ENCODE results near the gene PCMT1. TPM values are rescaled to one million over a fixed set of nuclear protein-coding genes. Genes with fewer than 3 reads are reported as not detected.
"Not testable (repeated sequence)": the region's sequence is repeated elsewhere in the genome, so short reads cannot be mapped to it uniquely, and the experiment has no call there.

The PCMT1 gene
- total RNA-seq, 2 donors from 2014 or later: 77.6 to 114 TPM

GRCh38 chr6:149834513-149835481 lies 85.3 kb downstream of the PCMT1 start:
- Histone ChIP-seq H3K4me1 (replicated peaks) (no peaks in the 10 kb centered on the region), H3K27ac (no peak overlapping the region), H3K9me3 (no peaks in the 10 kb centered on the region), H3K27me3 (replicated peaks; ENCODE audit: insufficient read depth) (no peaks in the 10 kb centered on the region), H3K36me3 (no peaks in the 10 kb centered on the region), H3K4me3 (no peak overlapping the region)
- DNase-seq (ENCODE audit: low spot score): peak; percentile 49
- WGBS: 52% methylated on average over 5 of the region's 5 CpGs
- intact Hi-C loops (cut with DNase I): loop anchor here (1.0 kb wide), 1 partner anchor 92 kb away; no protein-coding TSS in a partner anchor
- TF ChIP-seq CTCF (IDR thresholded peaks at IDR 0.05) (peak; percentile 85 to 91 (median 88)), POLR2AphosphoS5 (IDR thresholded peaks at IDR 0.05) (peak; percentile 50), POLR2A (IDR thresholded peaks at IDR 0.05) (no peak)

- intact Hi-C loops (cut with DNase I): no loop called here
Observed at GRCh38 chr6:149840345-149841075, 91.0 kb downstream of the PCMT1 start.

GRCh38 chr6:149842331-149842730 lies 92.8 kb downstream of the PCMT1 start:
- Histone ChIP-seq H3K9me3 (no peaks in the 10 kb centered on the region), H3K36me3 (no peaks in the 10 kb centered on the region), H3K4me3 (no peak overlapping the region), H3K27ac (no peak overlapping the region), H3K4me1 (replicated peaks) (peaks cover 5% of the 10 kb centered on the region), H3K27me3 (replicated peaks; ENCODE audit: insufficient read depth) (no peaks in the 10 kb centered on the region)
- TF ChIP-seq POLR2A (IDR thresholded peaks at IDR 0.05) (no peak), POLR2AphosphoS5 (IDR thresholded peaks at IDR 0.05) (no peak), CTCF (IDR thresholded peaks at IDR 0.05) (no peak)
- 75% methylated on average over 7 of the region's 7 CpGs for WGBS
- no peak for DNase-seq (ENCODE audit: low spot score)
- intact Hi-C loops (cut with DNase I): no loop called here

More at GRCh38 chr6:149840345-149841075, 91.0 kb downstream of the PCMT1 start:
- DNase-seq (ENCODE audit: low spot score): peak; percentile 65
- WGBS: 45% methylated on average over 8 of the region's 8 CpGs
- Histone ChIP-seq H3K9me3 (no peaks in the 10 kb centered on the region), H3K4me1 (replicated peaks) (no peaks in the 10 kb centered on the region), H3K4me3 (no peak overlapping the region), H3K36me3 (no peaks in the 10 kb centered on the region), H3K27ac (no peak overlapping the region), H3K27me3 (replicated peaks; ENCODE audit: insufficient read depth) (no peaks in the 10 kb centered on the region)
- TF ChIP-seq CTCF (IDR thresholded peaks at IDR 0.05) (peak in 3 of 4 experiments; percentile 59 to 76 (median 64)), POLR2AphosphoS5 (IDR thresholded peaks at IDR 0.05) (peak; percentile 30), POLR2A (IDR thresholded peaks at IDR 0.05) (no peak)

- Histone ChIP-seq H3K36me3 (no peaks in the 10 kb centered on the region), H3K9me3 (no peaks in the 10 kb centered on the region), H3K27ac (no peak overlapping the region), H3K4me1 (replicated peaks) (peaks cover 6% of the 10 kb centered on the region), H3K27me3 (replicated peaks; ENCODE audit: insufficient read depth) (no peaks in the 10 kb centered on the region), H3K4me3 (no peak overlapping the region)
- no peak for DNase-seq (ENCODE audit: low spot score)
- intact Hi-C loops (cut with DNase I): no loop called here
- 84% methylated on average over 10 of the region's 10 CpGs for WGBS
- TF ChIP-seq POLR2A (IDR thresholded peaks at IDR 0.05): no peak
- no peak for TF ChIP-seq CTCF (IDR thresholded peaks at IDR 0.05)
- TF ChIP-seq POLR2AphosphoS5 (IDR thresholded peaks at IDR 0.05): no peak
Observed at GRCh38 chr6:149843051-149843633, 93.6 kb downstream of the PCMT1 start.

- intact Hi-C loops (cut with DNase I): not testable (repeated sequence)
- 94% methylated on average over 4 of the region's 4 CpGs for WGBS
Observed at GRCh38 chr6:149844036-149844435, 94.5 kb downstream of the PCMT1 start.

More at GRCh38 chr6:149844036-149844435, 94.5 kb downstream of the PCMT1 start:
- H3K9me3 ChIP-seq; H3K4me3 ChIP-seq; H3K4me1 ChIP-seq (replicated peaks); DNase-seq (ENCODE audit: low spot score); H3K27me3 ChIP-seq (replicated peaks; ENCODE audit: insufficient read depth); H3K27ac ChIP-seq; H3K36me3 ChIP-seq: not testable (repeated sequence)
